H9 (cell line): ENCODE results near the gene SLX4IP. TPM values are rescaled to one million over a fixed set of nuclear protein-coding genes. Genes with fewer than 3 reads are reported as not detected.
A peak's percentile ranks its signal among the peaks of the same experiment; 100 is the strongest.

ENCODE experiments used
- DNase-seq: peaks from one replicate; pipeline ENCODE4 v3.0.0-alpha.2; 2017
- H2AFZ ChIP-seq: one replicate; pipeline ENCODE4 v1.6.1; 2013; ENCODE audit warnings: mild to moderate bottlenecking, low read length, control low read depth, moderate library complexity
- H2AK5ac ChIP-seq: 2 replicates; pipeline ENCODE4 v1.6.1; 2013; ENCODE audit warnings: low read length, control low read depth, mixed read lengths; ENCODE audit not compliant: insufficient read length
- H2BK120ac ChIP-seq: one replicate; pipeline ENCODE4 v1.6.1; 2013; ENCODE audit warnings: low read depth, mild to moderate bottlenecking, low read length, control low read depth, inconsistent platforms; ENCODE audit not compliant: poor library complexity, severe bottlenecking
- H2BK12ac ChIP-seq: 2 replicates; pipeline ENCODE4 v1.6.1; 2013; ENCODE audit warnings: low read length, control low read depth, mixed read lengths, low read depth; ENCODE audit not compliant: insufficient read length
- H2BK15ac ChIP-seq: 2 replicates; pipeline ENCODE4 v1.6.1; 2013; ENCODE audit warnings: low read depth, low read length, control low read depth
- H2BK20ac ChIP-seq: one replicate; pipeline ENCODE4 v1.6.1; 2013; ENCODE audit warnings: low read depth, mild to moderate bottlenecking, low read length, control low read depth, inconsistent platforms; ENCODE audit not compliant: poor library complexity, severe bottlenecking
- H2BK5ac ChIP-seq: 2 replicates; pipeline ENCODE4 v1.6.1; 2013; ENCODE audit warnings: low read length, control low read depth, mixed read lengths; ENCODE audit not compliant: insufficient read length
- H3K14ac ChIP-seq: 2 replicates; pipeline ENCODE4 v1.6.1; 2013; ENCODE audit warnings: low read length, control low read depth; ENCODE audit not compliant: insufficient read depth
- H3K18ac ChIP-seq: 2 replicates; pipeline ENCODE4 v1.6.1; 2013; ENCODE audit warnings: low read depth, mild to moderate bottlenecking, mixed read lengths, low read length, control low read depth; ENCODE audit not compliant: insufficient read length
- H3K23ac ChIP-seq: 2 replicates; pipeline ENCODE4 v1.6.1; 2013; ENCODE audit warnings: low read length, control low read depth, mixed read lengths, low read depth; ENCODE audit not compliant: insufficient read length
- H3K23me2 ChIP-seq: 2 replicates; pipeline ENCODE4 v1.6.1; 2013; ENCODE audit warnings: low read depth, mild to moderate bottlenecking, mixed read lengths, low read length, control low read depth; ENCODE audit not compliant: insufficient read length, poor library complexity, severe bottlenecking
- H3K27ac ChIP-seq: 2 replicates; pipeline ENCODE4 v1.5.1; 2013; ENCODE audit warnings: low read length, control low read depth, mixed read lengths, low read depth; ENCODE audit not compliant: insufficient read length
- H3K27me3 ChIP-seq: 2 replicates; pipeline ENCODE4 v1.6.1; 2013; ENCODE audit warnings: low read length, control low read depth, inconsistent platforms; ENCODE audit not compliant: insufficient read depth
- H3K4ac ChIP-seq: 2 replicates; pipeline ENCODE4 v1.6.1; 2013; ENCODE audit warnings: low read depth, mild to moderate bottlenecking, control low read depth, inconsistent platforms, low read length, moderate library complexity
- H3K4me1 ChIP-seq: 2 replicates; pipeline ENCODE4 v1.6.1; 2013; ENCODE audit warnings: low read length, control low read depth, inconsistent platforms; ENCODE audit not compliant: insufficient read depth
- H3K4me2 ChIP-seq: 2 replicates; pipeline ENCODE4 v1.6.1; 2013; ENCODE audit warnings: low read length, control low read depth, mixed read lengths; ENCODE audit not compliant: insufficient read length, insufficient read depth
- H3K56ac ChIP-seq: 2 replicates; pipeline ENCODE4 v1.6.1; 2013; ENCODE audit warnings: low read depth, mild to moderate bottlenecking, mixed read lengths, low read length, control low read depth; ENCODE audit not compliant: insufficient read length
- H3K79me1 ChIP-seq: 2 replicates; pipeline ENCODE4 v1.6.1; 2013; ENCODE audit warnings: low read depth, mild to moderate bottlenecking, moderate library complexity, low read length, control low read depth, inconsistent platforms; ENCODE audit not compliant: insufficient read depth, poor library complexity, severe bottlenecking
- H3K79me2 ChIP-seq: 2 replicates; pipeline ENCODE4 v1.6.1; 2013; ENCODE audit warnings: low read length, control low read depth, inconsistent platforms; ENCODE audit not compliant: insufficient read depth
- H3K9ac ChIP-seq: 2 replicates; pipeline ENCODE4 v1.6.1; 2013; ENCODE audit warnings: low read length, control low read depth, mixed read lengths; ENCODE audit not compliant: insufficient read length; ENCODE audit errors: extremely low read depth
- H3K9me3 ChIP-seq: one replicate; pipeline ENCODE4 v1.6.1; 2013; ENCODE audit warnings: low read depth, low read length, inconsistent platforms; ENCODE audit not compliant: control insufficient read depth
- H3T11ph ChIP-seq: one replicate; pipeline ENCODE4 v1.6.1; 2013; ENCODE audit warnings: mild to moderate bottlenecking, low read length, control low read depth, inconsistent platforms
- H4K20me1 ChIP-seq: one replicate; pipeline ENCODE4 v1.6.1; 2013; ENCODE audit not compliant: control insufficient read depth, insufficient read length, insufficient read depth
- H4K5ac ChIP-seq: 2 replicates; pipeline ENCODE4 v1.6.1; 2013; ENCODE audit warnings: low read depth, mild to moderate bottlenecking, mixed read lengths, low read length, control low read depth; ENCODE audit not compliant: insufficient read length
- H4K8ac ChIP-seq: replicated peaks from 2 replicates; pipeline ENCODE4 v1.6.1; 2013; ENCODE audit warnings: low read length, control low read depth, mixed read lengths, low read depth; ENCODE audit not compliant: insufficient read length
- H4K91ac ChIP-seq: 2 replicates; pipeline ENCODE4 v1.6.1; 2013; ENCODE audit warnings: low read depth, mild to moderate bottlenecking, moderate library complexity, mixed read lengths, low read length, control low read depth; ENCODE audit not compliant: insufficient read length
- H3K27ac Mint-ChIP-seq, 3 experiments: 2 replicates in 2 of 3; 3 replicates in 1 of 3; pipeline ENCODE4 v1.8.0; 2020 to 2021; ENCODE audit warnings: mixed read lengths in 3 of 3, mild to moderate bottlenecking in 1 of 3, moderate library complexity in 1 of 3
- H3K27me3 Mint-ChIP-seq: 2 replicates; pipeline ENCODE4 v1.8.0; 2021; ENCODE audit warnings: low read depth, mild to moderate bottlenecking, moderate library complexity, mixed read lengths
- H3K36me3 Mint-ChIP-seq, 3 experiments: 2 replicates in 2 of 3; 3 replicates in 1 of 3; pipeline ENCODE4 v1.8.0; 2020 to 2021; ENCODE audit warnings: low read depth in 3 of 3, mixed read lengths in 3 of 3; ENCODE audit not compliant: insufficient read depth in 1 of 3
- H3K4me1 Mint-ChIP-seq, 2 experiments: 2 replicates each; pipeline ENCODE4 v1.8.0; 2020; ENCODE audit warnings: mixed read lengths in 2 of 2
- H3K4me3 Mint-ChIP-seq, 2 experiments: 2 replicates in 1 of 2; 3 replicates in 1 of 2; pipeline ENCODE4 v1.8.0; 2020 to 2021; ENCODE audit warnings: mild to moderate bottlenecking in 2 of 2, mixed read lengths in 2 of 2, moderate library complexity in 1 of 2
- H3K9me3 Mint-ChIP-seq, 2 experiments: 2 replicates in 1 of 2; 3 replicates in 1 of 2; pipeline ENCODE4 v1.8.0; 2020; ENCODE audit warnings: mild to moderate bottlenecking in 2 of 2, mixed read lengths in 2 of 2, moderate library complexity in 1 of 2
- WGBS: extraction: QIAGEN DNeasy Blood & Tissue Kit; methylation state at CpG from one replicate; pipeline ENCODE4 v1.1.7; 2013; ENCODE audit warnings: missing lambda C conversion rate, low lambda C conversion rate, mixed read lengths; ENCODE audit not compliant: insufficient read length; ENCODE audit errors: extremely low coverage; 5-methylcytosine and 5-hydroxymethylcytosine counted together
- total RNA-seq: library from RNA; stranded (reverse); gene quantifications from 2 replicates; pipeline ENCODE4 v1.2.1, GENCODE V29; 2021
- TF ChIP-seq, protein P1 (sequence below): fragments of 200-600 bp; sonication (generic); conservative IDR thresholded peaks from 3 replicates; pipeline ENCODE4 v1.8.0; 2021; ENCODE audit warnings: antibody characterized with exemption, mild to moderate bottlenecking

Gene SLX4IP
- total RNA-seq, 1 experiment from 2014 or later: 7.9 TPM

DNA sequence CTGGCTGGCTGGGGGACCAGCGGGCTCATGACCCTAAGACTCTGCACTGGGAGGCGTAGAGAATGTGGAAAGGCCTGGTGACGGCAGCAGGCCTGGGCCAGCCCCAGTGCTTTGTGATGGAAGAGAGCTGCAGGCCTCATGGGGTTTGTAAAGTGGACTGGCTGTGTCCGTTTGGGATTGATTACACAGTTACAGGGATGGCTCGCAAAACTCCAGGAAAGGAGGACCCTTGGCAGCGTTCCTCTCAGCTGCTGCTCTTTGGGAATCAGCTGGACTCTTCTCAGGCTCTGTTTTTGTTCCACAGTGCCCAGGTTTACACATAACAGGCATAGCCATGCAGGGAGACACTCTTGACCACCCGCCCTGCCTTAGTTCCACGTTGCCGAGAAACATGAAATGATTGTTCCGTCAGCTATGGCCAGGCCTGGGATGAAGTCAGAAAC, 89.0 kb downstream of the SLX4IP start:
- H3K27ac Mint-ChIP-seq: peak overlapping the region; percentile 6 to 94 (median 73); a peak in 5 of 7 replicates
- Histone ChIP-seq H3K9ac (no peak overlapping the region), H3K79me2 (0 out of 2 replicates have a peak, but pooled peaks cover 2% of the 10 kb centered on the region), H3K4me2 (no peak overlapping the region), H3K4me1 (peaks cover 6% of the 10 kb centered on the region; the same call in 1 of the 2 replicates), H2BK20ac (no peak overlapping the region), H3K27ac (no peak overlapping the region), H4K20me1 (no peaks in the 10 kb centered on the region), H3K27me3 (no peaks in the 10 kb centered on the region), H4K8ac (no peak overlapping the region), H3K23me2 (no peaks in the 10 kb centered on the region), H2AK5ac (no peak overlapping the region), H4K91ac (no peak overlapping the region), H2BK12ac (no peak overlapping the region), H3K9me3 (no peaks in the 10 kb centered on the region), H3K23ac (no peak overlapping the region), H2BK120ac (no peak overlapping the region), H3K18ac (no peak overlapping the region), H3K4ac (no peak overlapping the region), H4K5ac (no peak overlapping the region), H2BK15ac (no peak overlapping the region), H3T11ph (peak overlapping the region; percentile 4), H3K79me1 (no peaks in the 10 kb centered on the region), H2BK5ac (no peak overlapping the region), H3K14ac (no peak overlapping the region), H2AFZ (no peak overlapping the region), H3K56ac (no peak overlapping the region)
- no peaks in the 10 kb centered on the region for H3K9me3 Mint-ChIP-seq
- H3K27me3 Mint-ChIP-seq: no peaks in the 10 kb centered on the region
- TF ChIP-seq, protein P1, sequence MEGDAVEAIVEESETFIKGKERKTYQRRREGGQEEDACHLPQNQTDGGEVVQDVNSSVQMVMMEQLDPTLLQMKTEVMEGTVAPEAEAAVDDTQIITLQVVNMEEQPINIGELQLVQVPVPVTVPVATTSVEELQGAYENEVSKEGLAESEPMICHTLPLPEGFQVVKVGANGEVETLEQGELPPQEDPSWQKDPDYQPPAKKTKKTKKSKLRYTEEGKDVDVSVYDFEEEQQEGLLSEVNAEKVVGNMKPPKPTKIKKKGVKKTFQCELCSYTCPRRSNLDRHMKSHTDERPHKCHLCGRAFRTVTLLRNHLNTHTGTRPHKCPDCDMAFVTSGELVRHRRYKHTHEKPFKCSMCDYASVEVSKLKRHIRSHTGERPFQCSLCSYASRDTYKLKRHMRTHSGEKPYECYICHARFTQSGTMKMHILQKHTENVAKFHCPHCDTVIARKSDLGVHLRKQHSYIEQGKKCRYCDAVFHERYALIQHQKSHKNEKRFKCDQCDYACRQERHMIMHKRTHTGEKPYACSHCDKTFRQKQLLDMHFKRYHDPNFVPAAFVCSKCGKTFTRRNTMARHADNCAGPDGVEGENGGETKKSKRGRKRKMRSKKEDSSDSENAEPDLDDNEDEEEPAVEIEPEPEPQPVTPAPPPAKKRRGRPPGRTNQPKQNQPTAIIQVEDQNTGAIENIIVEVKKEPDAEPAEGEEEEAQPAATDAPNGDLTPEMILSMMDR: no peak
- no CpG with 5 or more reads among the region's 10 CpGs for WGBS
- no peak overlapping the region; a peak in 1 of 5 replicates for H3K4me3 Mint-ChIP-seq
- peaks cover 49 to 53% of the 10 kb centered on the region in 2 experiments for H3K4me1 Mint-ChIP-seq
- H3K36me3 Mint-ChIP-seq: no peaks in the 10 kb centered on the region
- DNase-seq: peak; percentile 82
